Activated CD8-positive, alpha-beta T cell treated with anti-CD3 and anti-CD28 coated beads for 36 hours (primary cell): Measurements from ENCODE around the gene PIEZO1. TPM values are rescaled to one million over a fixed set of nuclear protein-coding genes. Genes with fewer than 3 reads are reported as not detected.
A peak's percentile ranks its signal among the peaks of the same experiment; 100 is the strongest.

Experiments used
- ATAC-seq: fragments of 200-7000 bp; cut with Tn5 transposase; one replicate; pipeline ENCODE4 v1.10.0; 2021; ENCODE audit warnings: mild to moderate bottlenecking, moderate library complexity
- CTCF ChIA-PET: fragments of 350-600 bp; sonication (Branson Sonifier 250); formaldehyde crosslinking; loops from one replicate; lab custom pipeline; 2021; ENCODE audit warnings: antibody characterized with exemption; lab: Charles Lee
- POLR2A ChIA-PET: fragments of 350-600 bp; sonication (Branson Sonifier 250); formaldehyde crosslinking; loops from one replicate; lab custom pipeline; 2021; ENCODE audit warnings: antibody characterized with exemption; lab: Charles Lee
- DNase-seq: peaks from one replicate; pipeline ENCODE4 v3.0.0-alpha.2; 2020
- H3K27ac Mint-ChIP-seq: one replicate; pipeline ENCODE4 v1.8.0; 2021; ENCODE audit warnings: mild to moderate bottlenecking, mixed read lengths
- H3K27me3 Mint-ChIP-seq: one replicate; pipeline ENCODE4 v1.8.0; 2021; ENCODE audit warnings: mixed read lengths
- H3K36me3 Mint-ChIP-seq: one replicate; pipeline ENCODE4 v1.8.0; 2021; ENCODE audit warnings: low read depth, mixed read lengths
- H3K4me1 Mint-ChIP-seq: one replicate; pipeline ENCODE4 v1.8.0; 2021; ENCODE audit warnings: low read depth, mixed read lengths
- H3K4me3 Mint-ChIP-seq: one replicate; pipeline ENCODE4 v1.8.0; 2021; ENCODE audit warnings: mild to moderate bottlenecking, moderate library complexity, mixed read lengths
- H3K9me3 Mint-ChIP-seq: one replicate; pipeline ENCODE4 v1.8.0; 2021; ENCODE audit warnings: mixed read lengths
- CTCF ChIP-seq: fragments of 200-600 bp; IDR thresholded peaks from one replicate; pipeline ENCODE4 v1.8.0; 2022; ENCODE audit warnings: antibody characterized with exemption, mild to moderate bottlenecking
- intact Hi-C: fragments of 100-400 bp; cut with micrococcal nuclease; formaldehyde crosslinking; loops from one replicate; pipeline ENCODE4 v1.10.0; 2022
- total RNA-seq, 2 experiments: library from RNA; stranded (reverse); gene quantifications; one replicate each; pipeline ENCODE4 v1.2.3, GENCODE V29; 2021

PIEZO1 gene
- total RNA-seq, 2 experiments from 2014 or later: 87.7 to 91.8 TPM

GRCh38 chr16:88816736-88817535 is 31.9 kb upstream of the PIEZO1 start:
- no peak for ATAC-seq
- no peaks in the 10 kb centered on the region for H3K36me3 Mint-ChIP-seq
- DNase-seq: no peak
- peaks cover 3% of the 10 kb centered on the region for H3K4me1 Mint-ChIP-seq
- no peak overlapping the region for H3K4me3 Mint-ChIP-seq
- H3K27me3 Mint-ChIP-seq: no peaks in the 10 kb centered on the region
- POLR2A ChIA-PET: interaction anchor here (1.1 kb wide), 1 partner anchor 41 kb away, joined by 3 read pairs; no protein-coding TSS in a partner anchor
- no peak for TF ChIP-seq CTCF
- CTCF ChIA-PET: interaction anchor here (0.8 to 6.1 kb wide), 2 partner anchors 40 to 41 kb away, joined by 4 to 66 read pairs; partner anchors contain the start of genes GALNS and TRAPPC2L
- intact Hi-C loops: no loop called here
- no peak overlapping the region for H3K27ac Mint-ChIP-seq
- H3K9me3 Mint-ChIP-seq: no peaks in the 10 kb centered on the region

DNA sequence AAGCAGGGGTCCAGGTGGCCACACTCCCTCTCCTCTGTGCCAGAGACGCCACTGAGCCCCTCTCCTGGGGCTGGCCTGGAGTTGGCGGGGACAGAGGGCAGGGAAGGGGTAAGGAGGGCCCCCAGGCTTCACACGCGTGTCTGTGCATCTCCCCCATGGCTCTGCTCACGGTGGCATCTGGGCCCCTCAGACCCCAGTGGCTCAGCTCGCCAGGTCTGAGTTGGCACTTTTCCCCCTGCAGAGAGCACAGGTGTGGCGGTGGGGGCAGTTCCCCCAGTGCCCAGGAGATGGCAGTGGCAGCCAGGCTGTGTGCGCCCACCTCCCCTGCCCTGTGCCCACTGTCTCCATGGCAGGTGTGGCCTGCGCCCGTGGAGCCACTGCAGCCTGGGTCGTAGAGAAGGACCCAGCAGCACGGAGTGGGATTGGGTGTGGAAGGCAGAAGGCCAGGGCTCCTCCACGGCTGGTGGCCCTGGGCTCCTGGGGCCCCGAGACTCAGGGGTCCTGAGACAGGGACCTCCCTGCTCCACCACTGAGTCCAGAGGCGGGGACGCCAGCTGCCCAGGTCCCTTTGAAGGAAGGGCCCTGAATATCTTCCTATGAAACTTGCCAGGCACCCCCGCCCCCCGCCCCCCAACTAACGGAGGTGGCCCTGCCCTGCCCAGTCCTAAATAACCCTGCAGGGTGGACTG is 31.0 kb upstream of the PIEZO1 start:
- ATAC-seq: peak; percentile 32

GRCh38 chr16:88815227-88815626 is 30.2 kb upstream of the PIEZO1 start:
- intact Hi-C loops: no loop called here
- no peaks in the 10 kb centered on the region for H3K9me3 Mint-ChIP-seq
- DNase-seq: no peak
- no peaks in the 10 kb centered on the region for H3K27me3 Mint-ChIP-seq
- TF ChIP-seq CTCF: no peak
- H3K4me1 Mint-ChIP-seq: peaks cover 4% of the 10 kb centered on the region
- no peak for ATAC-seq
- ChIA-PET CTCF (interaction anchor here (0.7 to 6.1 kb wide), 6 partner anchors 12 to 401 kb away, joined by 3 to 66 read pairs (median 3); partner anchors contain the start of genes GALNS and TRAPPC2L), POLR2A (interaction anchor here (0.9 kb wide), 1 partner anchor 12 kb away, joined by 3 read pairs; no protein-coding TSS in a partner anchor)
- H3K36me3 Mint-ChIP-seq: peaks cover 9% of the 10 kb centered on the region
- H3K4me3 Mint-ChIP-seq: no peak overlapping the region
- H3K27ac Mint-ChIP-seq: no peak overlapping the region

More for the DNA sequence above, 31.0 kb upstream of the PIEZO1 start:
- Mint-ChIP-seq H3K27me3 (no peaks in the 10 kb centered on the region), H3K9me3 (no peaks in the 10 kb centered on the region), H3K27ac (no peak overlapping the region), H3K36me3 (peaks cover under 1% of the 10 kb centered on the region), H3K4me1 (peaks cover 4% of the 10 kb centered on the region), H3K4me3 (no peak overlapping the region)
- peak; percentile 90 for TF ChIP-seq CTCF
- peak; percentile 72 for DNase-seq
- ChIA-PET CTCF (interaction anchor here (0.7 to 6.1 kb wide), 5 partner anchors 11 to 351 kb away, joined by 3 to 66 read pairs (median 3); partner anchors contain the start of genes GALNS and TRAPPC2L), POLR2A (no interaction called here)
- intact Hi-C loops: no loop called here

DNA sequence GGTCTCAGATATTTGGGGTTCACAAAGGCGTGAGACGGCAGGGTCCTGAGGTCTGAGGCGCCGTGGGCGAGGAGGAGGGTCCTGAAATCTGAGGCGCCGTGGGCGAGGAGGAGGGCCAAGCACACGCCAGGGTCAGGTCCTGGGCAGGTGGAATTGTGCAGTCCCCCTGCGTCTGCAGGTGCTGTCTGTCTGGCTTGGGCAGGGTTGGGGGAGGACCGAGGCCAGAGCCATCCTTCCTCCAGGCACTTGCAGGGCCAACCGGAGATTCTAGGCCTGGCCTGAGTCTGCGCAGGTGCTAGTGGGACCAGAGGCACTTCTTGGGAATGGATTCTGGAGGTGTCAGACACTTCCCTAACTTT is 29.1 kb upstream of the PIEZO1 start:
- ATAC-seq (no peak), DNase-seq (no peak)
- TF ChIP-seq CTCF: no peak
- ChIA-PET CTCF (interaction anchor here (2.0 to 6.1 kb wide), 2 partner anchors 44 to 402 kb away, joined by 5 to 66 read pairs; partner anchors contain the start of genes GALNS and TRAPPC2L), POLR2A (interaction anchor here (3.4 to 7.3 kb wide), 2 partner anchors 11 to 32 kb away, joined by 19 to 81 read pairs; partner anchors contain the start of genes CDT1 and PIEZO1)
- Mint-ChIP-seq H3K36me3 (peaks cover 18% of the 10 kb centered on the region), H3K4me1 (peaks cover 12% of the 10 kb centered on the region), H3K9me3 (no peaks in the 10 kb centered on the region), H3K4me3 (peak overlapping the region; percentile 43), H3K27ac (no peak overlapping the region), H3K27me3 (no peaks in the 10 kb centered on the region)
- intact Hi-C loops: no loop called here
